ENCODE measurements around the gene IKZF2. TPM values are rescaled to one million over a fixed set of nuclear protein-coding genes. Genes with fewer than 3 reads are reported as not detected.
"Not testable (repeated sequence)": the region's sequence is repeated elsewhere in the genome, so short reads cannot be mapped to it uniquely, and the experiment has no call there.

IKZF2 gene
- total RNA-seq, 1 experiment from 2014 or later, result 5.2 TPM

- POLR2A ChIA-PET (ENCODE audit: unreplicated experiment), result no interaction called here
- DNase-seq (no peak), ATAC-seq (no peak)
- H3K4me2 ChIP-seq (ENCODE audit: low read length), result no peak overlapping the region
- H3K9ac ChIP-seq (ENCODE audit: low read length), result no peak overlapping the region
- no peak overlapping the region for H2AFZ ChIP-seq (ENCODE audit: low read length)
- intact Hi-C loops (cut with micrococcal nuclease), result loop anchor here (5.0 kb wide), 1 partner anchor 116 kb away; no protein-coding TSS in a partner anchor
- no peak for TF ChIP-seq EZH2 (IDR thresholded peaks at IDR 0.05; ENCODE audit: low read length, unreplicated experiment)
- TF ChIP-seq CTCF (conservative IDR thresholded peaks at IDR 0.05; ENCODE audit: low read depth, low read length), result no peak
- no peak for TF ChIP-seq EZH2phosphoT487 (IDR thresholded peaks at IDR 0.05; ENCODE audit: borderline replicate concordance, low read length)
- H3F3A ChIP-seq (ENCODE audit: low read length, unreplicated experiment), result no peaks in the 10 kb centered on the region
- H3K4me3 ChIP-seq (ENCODE audit: low read length), result no peak overlapping the region
- H3K9me2 ChIP-seq (replicated peaks; ENCODE audit: low read length), result no peaks in the 10 kb centered on the region
- peaks cover 18% of the 10 kb centered on the region for H3K4me1 ChIP-seq (ENCODE audit: insufficient read depth, low read length)
- H3K27me3 ChIP-seq (ENCODE audit: low read length), result no peaks in the 10 kb centered on the region
- H3K36me3 ChIP-seq (ENCODE audit: low read depth, low read length), result no peaks in the 10 kb centered on the region
- no peaks in the 10 kb centered on the region for H3K79me2 ChIP-seq (ENCODE audit: low read length)
- H4K20me1 ChIP-seq (ENCODE audit: low read length), result no peaks in the 10 kb centered on the region
- H3K27ac ChIP-seq (ENCODE audit: low read length), result peak overlapping the region; percentile 26; the same call in 1 of the 2 replicates
- no TSS peak for BruUV-seq (replicated peaks)
- H3K9me3 ChIP-seq (ENCODE audit: low read length), result no peaks in the 10 kb centered on the region
- CTCF ChIA-PET, result no interaction called here
Observed at GRCh38 chr2:213022987-213023386, 128.4 kb downstream of the IKZF2 start.

GRCh38 chr2:213021971-213022899 lies 129.2 kb downstream of the IKZF2 start:
- no peaks in the 10 kb centered on the region for H3K27me3 ChIP-seq (ENCODE audit: low read length)
- no peaks in the 10 kb centered on the region for H4K20me1 ChIP-seq (ENCODE audit: low read length)
- peaks cover 18% of the 10 kb centered on the region for H3K4me1 ChIP-seq (ENCODE audit: insufficient read depth, low read length)
- TF ChIP-seq CTCF (conservative IDR thresholded peaks at IDR 0.05; ENCODE audit: low read depth, low read length) (no peak), EZH2 (IDR thresholded peaks at IDR 0.05; ENCODE audit: low read length, unreplicated experiment) (no peak), EZH2phosphoT487 (IDR thresholded peaks at IDR 0.05; ENCODE audit: borderline replicate concordance, low read length) (no peak)
- ATAC-seq (peak; percentile 97), DNase-seq (peak; percentile 59)
- no peak overlapping the region for H2AFZ ChIP-seq (ENCODE audit: low read length)
- H3F3A ChIP-seq (ENCODE audit: low read length, unreplicated experiment), result no peaks in the 10 kb centered on the region
- H3K79me2 ChIP-seq (ENCODE audit: low read length), result no peaks in the 10 kb centered on the region
- peak overlapping the region; percentile 26 for H3K4me2 ChIP-seq (ENCODE audit: low read length)
- BruUV-seq (replicated peaks), result no TSS peak
- no peak overlapping the region for H3K4me3 ChIP-seq (ENCODE audit: low read length)
- H3K9me3 ChIP-seq (ENCODE audit: low read length), result no peaks in the 10 kb centered on the region
- H3K9me2 ChIP-seq (replicated peaks; ENCODE audit: low read length), result no peaks in the 10 kb centered on the region
- peak overlapping the region; percentile 26 for H3K27ac ChIP-seq (ENCODE audit: low read length)
- ChIA-PET CTCF (no interaction called here), POLR2A (ENCODE audit: unreplicated experiment) (interaction anchor here (0.5 to 0.6 kb wide), 2 partner anchors 66 to 291 kb away, joined by 3 read pairs; no protein-coding TSS in a partner anchor)
- no peaks in the 10 kb centered on the region for H3K36me3 ChIP-seq (ENCODE audit: low read depth, low read length)
- intact Hi-C loops (cut with micrococcal nuclease), result loop anchor here (5.0 kb wide), 1 partner anchor 115 kb away; no protein-coding TSS in a partner anchor
- H3K9ac ChIP-seq (ENCODE audit: low read length), result no peak overlapping the region

GRCh38 chr2:213020913-213021312 lies 130.5 kb downstream of the IKZF2 start:
- ATAC-seq; H3K4me2 ChIP-seq (ENCODE audit: low read length); H3K4me3 ChIP-seq (ENCODE audit: low read length); H3K9ac ChIP-seq (ENCODE audit: low read length); H3K79me2 ChIP-seq (ENCODE audit: low read length); H3K9me2 ChIP-seq (replicated peaks; ENCODE audit: low read length); H3K27me3 ChIP-seq (ENCODE audit: low read length); H4K20me1 ChIP-seq (ENCODE audit: low read length); POLR2A ChIA-PET (ENCODE audit: unreplicated experiment); DNase-seq; H3K9me3 ChIP-seq (ENCODE audit: low read length); H3F3A ChIP-seq (ENCODE audit: low read length, unreplicated experiment); H3K27ac ChIP-seq (ENCODE audit: low read length); H3K36me3 ChIP-seq (ENCODE audit: low read depth, low read length); H2AFZ ChIP-seq (ENCODE audit: low read length); CTCF ChIA-PET; BruUV-seq (replicated peaks): not testable (repeated sequence)
- intact Hi-C loops (cut with micrococcal nuclease), result loop anchor here (5.0 kb wide), 1 partner anchor 114 kb away; no protein-coding TSS in a partner anchor
- H3K4me1 ChIP-seq (ENCODE audit: insufficient read depth, low read length), result peaks cover 18% of the 10 kb centered on the region

Data from PC-3 (cell line).